HepG2 (cell line): ENCODE results near the gene COPS7B. TPM values are rescaled to one million over a fixed set of nuclear protein-coding genes. Genes with fewer than 3 reads are reported as not detected.
A peak's percentile ranks its signal among the peaks of the same experiment; 100 is the strongest.

Experiments used
- ARNT2 ChIP-seq: sonication (generic); formaldehyde crosslinking; IDR thresholded peaks from 2 replicates; pipeline ENCODE4 v1.8.0; 2022; ENCODE audit warnings: mild to moderate bottlenecking, low read depth, missing genetic modification reagents, moderate library complexity
- EEA1 ChIP-seq: sonication (generic); formaldehyde crosslinking; IDR thresholded peaks from 2 replicates; pipeline ENCODE4 v1.5.1; 2020; ENCODE audit warnings: mild to moderate bottlenecking, missing genetic modification reagents, borderline replicate concordance
- HMG20A ChIP-seq: IDR thresholded peaks from 2 replicates; pipeline ENCODE4 v1.6.1; 2016; ENCODE audit warnings: borderline replicate concordance
- ISL2 ChIP-seq: sonication (generic); formaldehyde crosslinking; IDR thresholded peaks from 2 replicates; pipeline ENCODE4 v1.5.0; 2020; ENCODE audit warnings: missing genetic modification reagents
- MAFF ChIP-seq: IDR thresholded peaks from 2 replicates; pipeline ENCODE4 v1.6.1; 2011; ENCODE audit warnings: low read depth, low read length, improper control_type of control experiment
- MAFK ChIP-seq, 2 experiments: IDR thresholded peaks in 1 of 2; conservative IDR thresholded peaks in 1 of 2; 2 replicates each; pipeline ENCODE4 v1.6.1; 2011; ENCODE audit warnings: improper control_type of control experiment in 2 of 2, low read length in 2 of 2
- NR3C1 ChIP-seq: sonication (generic); formaldehyde crosslinking; IDR thresholded peaks from 2 replicates; pipeline ENCODE4 v1.4.0; 2020; ENCODE audit warnings: missing genetic modification reagents
- RAD51 ChIP-seq: fragments of 450-650 bp; IDR thresholded peaks from 2 replicates; pipeline ENCODE4 v1.6.1; 2016; ENCODE audit warnings: borderline replicate concordance
- SCMH1 ChIP-seq: sonication (generic); formaldehyde crosslinking; IDR thresholded peaks from 2 replicates; pipeline ENCODE4 v1.9.0; 2021; ENCODE audit warnings: missing genetic modification reagents, mild to moderate bottlenecking, borderline replicate concordance
- SPEN ChIP-seq: sonication (generic); formaldehyde crosslinking; IDR thresholded peaks from 2 replicates; pipeline ENCODE4 v1.5.1; 2020; ENCODE audit warnings: low read depth, mild to moderate bottlenecking, missing genetic modification reagents
- TBL1XR1 ChIP-seq: fragments of 150-350 bp; IDR thresholded peaks from 2 replicates; pipeline ENCODE4 v1.6.1; 2014; ENCODE audit warnings: borderline replicate concordance, low read length; ENCODE audit not compliant: partially characterized antibody
- TGIF2 ChIP-seq: IDR thresholded peaks from 2 replicates; pipeline ENCODE4 v1.6.1; 2016; ENCODE audit warnings: control low read depth, missing compliant biosample characterization
- U2AF1 ChIP-seq: fragments of 200-400 bp; formaldehyde crosslinking; optimal IDR thresholded peaks from 2 replicates; pipeline ENCODE3; 2017; ENCODE audit warnings: mild to moderate bottlenecking, low read depth, low read length
- ZNF121 ChIP-seq: sonication (generic); formaldehyde crosslinking; IDR thresholded peaks from 2 replicates; pipeline ENCODE4 v1.5.0; 2020; ENCODE audit warnings: mild to moderate bottlenecking, missing genetic modification reagents
- ZNF317 ChIP-seq: sonication (generic); formaldehyde crosslinking; IDR thresholded peaks from 2 replicates; pipeline ENCODE4 v1.5.0; 2020; ENCODE audit warnings: mild to moderate bottlenecking, missing genetic modification reagents
- polyA plus RNA-seq, 8 experiments: library from polyadenylated mRNA; depleted of rRNA in 3 of 8; stranded (reverse) in 7 of 8; unstranded in 1 of 8; fragments of >200 nt; fragmentation: Illumina TruSeq in 4 of 8; extraction: Trizol in 4 of 8; gene quantifications; 2 replicates each; pipeline versions ENCODE4 v1.2.1 to v1.2.3, GENCODE V29; 2011 to 2016; ENCODE audit warnings: low read depth in 4 of 8, missing spikeins in 1 of 8, mixed read lengths in 1 of 8; ENCODE audit not compliant: insufficient read depth in 1 of 8
- total RNA-seq, 5 experiments: library from RNA; depleted of rRNA; stranded (reverse); fragments of >200 nt; fragmentation: Illumina TruSeq; extraction: Trizol; gene quantifications; 2 replicates each; pipeline ENCODE4 v1.2.3, GENCODE V29; 2016; ENCODE audit warnings: low read depth in 1 of 5
- TF ChIP-seq, protein P1 (sequence below): sonication (generic); formaldehyde crosslinking; IDR thresholded peaks from 2 replicates; pipeline ENCODE4 v1.5.1; 2020; ENCODE audit warnings: mild to moderate bottlenecking, missing genetic modification reagents
- TF ChIP-seq, protein P2 (sequence below): sonication (generic); formaldehyde crosslinking; IDR thresholded peaks from 2 replicates; pipeline ENCODE4 v1.4.0; 2020; ENCODE audit warnings: mild to moderate bottlenecking, missing genetic modification reagents
- TF ChIP-seq, protein P3 (sequence below): IDR thresholded peaks from 2 replicates; pipeline ENCODE4 v1.6.1; 2016; ENCODE audit warnings: low read depth
- TF ChIP-seq, protein P4 (sequence below): sonication (generic); formaldehyde crosslinking; IDR thresholded peaks from 2 replicates; pipeline ENCODE4 v1.9.0; 2022; ENCODE audit warnings: missing genetic modification reagents, mild to moderate bottlenecking, borderline replicate concordance

The COPS7B gene
- total and polyA plus RNA-seq, 2 of the 13 experiments (the other 11 are each of a cell fraction or from before 2014, with no cell fraction given): 30.6 to 62.7 TPM

DNA sequence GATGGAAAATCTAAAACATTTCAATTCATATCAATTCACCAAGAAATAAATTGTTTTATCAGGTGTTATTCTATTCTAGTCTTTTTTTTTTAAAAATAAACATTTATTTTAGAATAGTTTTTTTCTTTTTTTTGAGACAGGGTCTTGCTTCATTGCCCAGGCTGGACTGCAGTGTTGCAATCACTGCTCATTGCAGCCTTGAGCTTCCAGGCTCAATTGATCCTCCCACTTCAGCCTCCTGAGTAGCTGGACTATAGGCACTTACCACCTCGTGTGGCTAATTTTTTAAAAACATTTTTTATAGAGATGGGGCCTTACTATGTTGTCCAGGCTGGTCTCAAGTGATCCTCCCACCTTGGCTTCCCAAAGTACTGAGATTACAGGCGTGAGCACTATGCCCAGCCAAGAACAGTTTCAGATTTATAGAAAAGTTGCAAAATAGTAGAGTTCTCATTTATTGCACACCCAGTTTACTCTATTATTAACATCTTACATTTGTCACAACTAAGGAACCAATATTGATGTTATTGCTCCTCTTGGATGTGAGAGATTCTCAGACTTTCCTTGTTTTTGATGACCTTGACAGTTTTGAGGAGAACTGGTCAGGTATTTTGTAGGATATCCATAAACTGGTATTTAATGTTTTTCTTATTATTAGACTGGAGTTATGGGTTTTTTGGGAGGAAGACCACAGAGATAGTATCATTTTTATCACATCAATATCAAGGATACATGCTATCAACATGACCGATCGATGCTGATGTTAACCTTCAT is 35.0 kb upstream of the COPS7B start (continued):
- TF ChIP-seq, protein P1, sequence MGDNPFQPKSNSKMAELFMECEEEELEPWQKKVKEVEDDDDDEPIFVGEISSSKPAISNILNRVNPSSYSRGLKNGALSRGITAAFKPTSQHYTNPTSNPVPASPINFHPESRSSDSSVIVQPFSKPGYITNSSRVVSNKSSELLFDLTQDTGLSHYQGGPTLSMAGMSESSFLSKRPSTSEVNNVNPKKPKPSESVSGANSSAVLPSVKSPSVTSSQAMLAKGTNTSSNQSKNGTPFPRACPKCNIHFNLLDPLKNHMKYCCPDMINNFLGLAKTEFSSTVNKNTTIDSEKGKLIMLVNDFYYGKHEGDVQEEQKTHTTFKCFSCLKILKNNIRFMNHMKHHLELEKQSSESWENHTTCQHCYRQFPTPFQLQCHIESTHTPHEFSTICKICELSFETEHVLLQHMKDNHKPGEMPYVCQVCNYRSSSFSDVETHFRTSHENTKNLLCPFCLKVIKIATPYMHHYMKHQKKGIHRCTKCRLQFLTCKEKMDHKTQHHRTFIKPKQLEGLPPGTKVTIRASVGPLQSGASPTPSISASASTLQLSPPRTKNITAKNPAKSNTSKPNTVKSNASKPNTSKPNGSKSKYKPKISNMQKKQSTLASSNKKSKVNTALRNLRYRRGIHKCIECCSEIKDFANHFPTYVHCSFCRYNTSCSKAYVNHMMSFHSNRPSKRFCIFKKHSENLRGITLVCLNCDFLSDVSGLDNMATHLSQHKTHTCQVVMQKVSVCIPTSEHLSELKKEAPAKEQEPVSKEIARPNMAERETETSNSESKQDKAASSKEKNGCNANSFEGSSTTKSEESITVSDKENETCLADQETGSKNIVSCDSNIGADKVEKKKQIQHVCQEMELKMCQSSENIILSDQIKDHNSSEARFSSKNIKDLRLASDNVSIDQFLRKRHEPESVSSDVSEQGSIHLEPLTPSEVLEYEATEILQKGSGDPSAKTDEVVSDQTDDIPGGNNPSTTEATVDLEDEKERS (CRISPR knock-in tag): no peak
- TF ChIP-seq, protein P2, sequence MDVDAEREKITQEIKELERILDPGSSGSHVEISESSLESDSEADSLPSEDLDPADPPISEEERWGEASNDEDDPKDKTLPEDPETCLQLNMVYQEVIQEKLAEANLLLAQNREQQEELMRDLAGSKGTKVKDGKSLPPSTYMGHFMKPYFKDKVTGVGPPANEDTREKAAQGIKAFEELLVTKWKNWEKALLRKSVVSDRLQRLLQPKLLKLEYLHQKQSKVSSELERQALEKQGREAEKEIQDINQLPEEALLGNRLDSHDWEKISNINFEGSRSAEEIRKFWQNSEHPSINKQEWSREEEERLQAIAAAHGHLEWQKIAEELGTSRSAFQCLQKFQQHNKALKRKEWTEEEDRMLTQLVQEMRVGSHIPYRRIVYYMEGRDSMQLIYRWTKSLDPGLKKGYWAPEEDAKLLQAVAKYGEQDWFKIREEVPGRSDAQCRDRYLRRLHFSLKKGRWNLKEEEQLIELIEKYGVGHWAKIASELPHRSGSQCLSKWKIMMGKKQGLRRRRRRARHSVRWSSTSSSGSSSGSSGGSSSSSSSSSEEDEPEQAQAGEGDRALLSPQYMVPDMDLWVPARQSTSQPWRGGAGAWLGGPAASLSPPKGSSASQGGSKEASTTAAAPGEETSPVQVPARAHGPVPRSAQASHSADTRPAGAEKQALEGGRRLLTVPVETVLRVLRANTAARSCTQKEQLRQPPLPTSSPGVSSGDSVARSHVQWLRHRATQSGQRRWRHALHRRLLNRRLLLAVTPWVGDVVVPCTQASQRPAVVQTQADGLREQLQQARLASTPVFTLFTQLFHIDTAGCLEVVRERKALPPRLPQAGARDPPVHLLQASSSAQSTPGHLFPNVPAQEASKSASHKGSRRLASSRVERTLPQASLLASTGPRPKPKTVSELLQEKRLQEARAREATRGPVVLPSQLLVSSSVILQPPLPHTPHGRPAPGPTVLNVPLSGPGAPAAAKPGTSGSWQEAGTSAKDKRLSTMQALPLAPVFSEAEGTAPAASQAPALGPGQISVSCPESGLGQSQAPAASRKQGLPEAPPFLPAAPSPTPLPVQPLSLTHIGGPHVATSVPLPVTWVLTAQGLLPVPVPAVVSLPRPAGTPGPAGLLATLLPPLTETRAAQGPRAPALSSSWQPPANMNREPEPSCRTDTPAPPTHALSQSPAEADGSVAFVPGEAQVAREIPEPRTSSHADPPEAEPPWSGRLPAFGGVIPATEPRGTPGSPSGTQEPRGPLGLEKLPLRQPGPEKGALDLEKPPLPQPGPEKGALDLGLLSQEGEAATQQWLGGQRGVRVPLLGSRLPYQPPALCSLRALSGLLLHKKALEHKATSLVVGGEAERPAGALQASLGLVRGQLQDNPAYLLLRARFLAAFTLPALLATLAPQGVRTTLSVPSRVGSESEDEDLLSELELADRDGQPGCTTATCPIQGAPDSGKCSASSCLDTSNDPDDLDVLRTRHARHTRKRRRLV (CRISPR knock-in tag): no peak
- TF ChIP-seq HMG20A (CRISPR knock-in tag) (no peak), RAD51 (no peak), MAFK (conservative IDR thresholded peaks at IDR 0.05 in 1 of 2, IDR thresholded peaks at IDR 0.05 in 1 of 2; ENCODE audit: low read length in 2 of 2) (peak; percentile 91 to 92), ZNF317 (CRISPR knock-in tag) (no peak), MAFF (peak; percentile 87), ZNF121 (CRISPR knock-in tag) (peak; percentile 86), NR3C1 (CRISPR knock-in tag) (no peak), ARNT2 (no peak), SCMH1 (CRISPR knock-in tag) (no peak), TGIF2 (CRISPR knock-in tag) (no peak), SPEN (no peak), ISL2 (CRISPR knock-in tag) (no peak), TBL1XR1 (no peak), U2AF1 (no peak), EEA1 (CRISPR knock-in tag) (no peak)
- TF ChIP-seq, protein P3, sequence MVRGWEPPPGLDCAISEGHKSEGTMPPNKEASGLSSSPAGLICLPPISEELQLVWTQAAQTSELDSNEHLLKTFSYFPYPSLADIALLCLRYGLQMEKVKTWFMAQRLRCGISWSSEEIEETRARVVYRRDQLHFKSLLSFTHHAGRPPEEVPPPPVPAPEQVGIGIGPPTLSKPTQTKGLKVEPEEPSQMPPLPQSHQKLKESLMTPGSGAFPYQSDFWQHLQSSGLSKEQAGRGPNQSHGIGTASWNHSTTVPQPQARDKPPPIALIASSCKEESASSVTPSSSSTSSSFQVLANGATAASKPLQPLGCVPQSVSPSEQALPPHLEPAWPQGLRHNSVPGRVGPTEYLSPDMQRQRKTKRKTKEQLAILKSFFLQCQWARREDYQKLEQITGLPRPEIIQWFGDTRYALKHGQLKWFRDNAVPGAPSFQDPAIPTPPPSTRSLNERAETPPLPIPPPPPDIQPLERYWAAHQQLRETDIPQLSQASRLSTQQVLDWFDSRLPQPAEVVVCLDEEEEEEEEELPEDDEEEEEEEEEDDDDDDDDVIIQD (CRISPR knock-in tag): no peak
- TF ChIP-seq, protein P4, sequence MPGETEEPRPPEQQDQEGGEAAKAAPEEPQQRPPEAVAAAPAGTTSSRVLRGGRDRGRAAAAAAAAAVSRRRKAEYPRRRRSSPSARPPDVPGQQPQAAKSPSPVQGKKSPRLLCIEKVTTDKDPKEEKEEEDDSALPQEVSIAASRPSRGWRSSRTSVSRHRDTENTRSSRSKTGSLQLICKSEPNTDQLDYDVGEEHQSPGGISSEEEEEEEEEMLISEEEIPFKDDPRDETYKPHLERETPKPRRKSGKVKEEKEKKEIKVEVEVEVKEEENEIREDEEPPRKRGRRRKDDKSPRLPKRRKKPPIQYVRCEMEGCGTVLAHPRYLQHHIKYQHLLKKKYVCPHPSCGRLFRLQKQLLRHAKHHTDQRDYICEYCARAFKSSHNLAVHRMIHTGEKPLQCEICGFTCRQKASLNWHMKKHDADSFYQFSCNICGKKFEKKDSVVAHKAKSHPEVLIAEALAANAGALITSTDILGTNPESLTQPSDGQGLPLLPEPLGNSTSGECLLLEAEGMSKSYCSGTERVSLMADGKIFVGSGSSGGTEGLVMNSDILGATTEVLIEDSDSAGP (CRISPR knock-in tag): no peak
